HG03139 (cell line): ENCODE measurements around the gene VEZF1.

Experiments used
- ATAC-seq: cut with Tn5 transposase; IDR thresholded peaks from one replicate; pipeline ENCODE4 v1.9.1; 2021; ENCODE audit not compliant: unreplicated experiment

The VEZF1 gene

DNA sequence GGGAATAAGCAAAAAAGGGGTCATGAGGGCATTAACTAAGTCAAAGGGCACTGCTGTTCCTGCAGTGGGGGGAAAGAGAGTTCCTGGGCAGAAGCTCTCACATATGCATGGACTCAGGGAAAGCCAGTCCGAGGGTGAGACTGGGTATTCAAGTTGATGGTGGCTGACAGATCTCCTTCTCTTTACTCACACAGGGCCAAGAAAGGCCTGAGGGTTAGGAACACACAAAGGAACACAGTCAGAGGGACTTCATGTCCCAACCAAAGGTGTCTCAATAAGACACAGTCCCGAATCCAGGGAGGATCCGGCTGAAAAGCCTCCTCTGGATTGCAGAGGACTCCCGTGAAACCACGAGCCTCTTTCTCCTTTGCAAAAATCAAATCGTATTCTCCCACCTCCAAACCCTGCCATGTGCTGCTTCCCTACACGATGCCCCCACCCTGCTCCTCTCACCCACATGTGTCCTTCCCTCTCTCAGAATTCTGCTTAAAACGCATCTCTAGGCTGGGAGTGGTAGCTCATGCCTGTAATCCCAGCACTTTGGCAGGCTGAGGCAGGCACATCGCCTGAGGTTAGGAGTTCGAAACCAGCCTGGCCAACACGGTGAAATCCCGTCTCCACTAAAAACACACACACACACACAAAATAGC lies 56.4 kb downstream of the VEZF1 start:
- ATAC-seq, result no peak

- ATAC-seq, result no peak
These were observed 57.8 kb downstream of the VEZF1 start for GRCh38 chr17:57930239-57930638.

GRCh38 chr17:57929386-57929785 lies 58.7 kb downstream of the VEZF1 start:
- no peak for ATAC-seq

GRCh38 chr17:57928928-57929327 lies 59.1 kb downstream of the VEZF1 start:
- ATAC-seq, result no peak

DNA sequence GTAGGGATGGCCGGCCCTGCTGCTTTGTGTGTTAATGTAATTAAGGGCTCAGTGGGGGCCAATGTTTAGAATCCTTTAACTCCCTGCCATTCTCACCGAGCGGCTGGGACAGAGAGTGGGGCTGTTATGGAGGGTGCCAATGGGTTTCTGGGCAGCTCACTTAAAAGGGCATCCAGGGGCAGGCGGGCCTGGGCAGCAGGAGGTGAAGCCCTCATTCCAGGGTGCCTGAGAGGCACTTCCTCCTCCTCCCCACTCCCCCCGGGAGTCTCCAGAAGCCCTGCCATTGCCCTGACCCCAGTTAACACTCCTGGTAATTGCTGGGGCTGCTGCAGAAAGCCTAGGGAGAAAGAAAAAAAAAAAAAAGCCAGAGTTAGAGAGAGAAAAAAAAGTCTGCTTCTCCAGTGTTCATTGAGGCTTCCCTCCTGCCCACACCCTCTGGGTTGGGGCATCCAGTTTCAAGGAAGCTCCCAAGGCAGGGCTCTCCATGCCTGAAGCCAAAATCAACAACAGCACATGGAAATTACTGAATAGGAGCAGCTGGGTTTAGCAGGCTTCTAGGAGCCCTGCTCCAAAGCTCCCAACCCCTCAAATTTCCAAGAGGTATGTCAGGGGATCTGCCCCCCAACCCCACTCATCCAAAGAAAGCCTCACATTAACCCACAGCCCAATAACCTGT lies 60.9 kb downstream of the VEZF1 start:
- no peak for ATAC-seq

- no peak for ATAC-seq
These were observed 61.4 kb downstream of the VEZF1 start for GRCh38 chr17:57926723-57927047.

GRCh38 chr17:57925361-57925990 lies 62.6 kb downstream of the VEZF1 start:
- no peak for ATAC-seq

DNA sequence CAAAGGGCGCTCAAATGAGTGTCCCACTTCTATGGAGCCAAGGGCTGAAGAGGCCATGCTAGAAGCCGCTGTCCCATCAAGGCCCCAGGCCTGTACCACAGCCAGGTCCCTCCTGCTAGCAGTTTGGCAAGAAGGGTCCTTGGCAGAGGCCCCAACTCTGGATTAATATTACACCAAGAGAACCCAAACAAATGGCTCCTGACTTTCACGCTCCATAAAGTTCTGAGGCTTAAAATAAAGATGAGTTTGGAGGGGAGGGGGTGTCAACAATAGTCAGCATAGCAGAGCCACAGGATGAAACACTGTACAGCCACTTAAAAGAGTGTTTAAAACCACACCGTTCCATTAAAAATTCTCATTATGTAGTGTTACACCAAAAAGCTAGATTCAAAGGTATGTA lies 63.4 kb downstream of the VEZF1 start:
- no peak for ATAC-seq
